ENCODE results near the gene COL27A1.

COL27A1 gene

GRCh38 chr9:114272739-114273431, 117.5 kb downstream of the COL27A1 start:
- no peak for DNase-seq (ENCODE audit: low spot score)

- DNase-seq (ENCODE audit: low spot score), result no peak
Measured at GRCh38 chr9:114273461-114273881, 118.1 kb downstream of the COL27A1 start.

- no peak for DNase-seq (ENCODE audit: low spot score)
Measured at GRCh38 chr9:114274217-114274616, 118.9 kb downstream of the COL27A1 start.

- DNase-seq (ENCODE audit: low spot score), result no peak
Measured at GRCh38 chr9:114275246-114276004, 120.1 kb downstream of the COL27A1 start.

- DNase-seq (ENCODE audit: low spot score), result no peak
Measured at GRCh38 chr9:114276908-114277821, 121.8 kb downstream of the COL27A1 start.

GRCh38 chr9:114278356-114278755, 123.0 kb downstream of the COL27A1 start:
- no peak for DNase-seq (ENCODE audit: low spot score)

GRCh38 chr9:114278881-114279570, 123.7 kb downstream of the COL27A1 start:
- no peak for DNase-seq (ENCODE audit: low spot score)

- no peak for DNase-seq (ENCODE audit: low spot score)
Measured at GRCh38 chr9:114279693-114280092, 124.4 kb downstream of the COL27A1 start.

- DNase-seq (ENCODE audit: low spot score), result no peak
Measured at GRCh38 chr9:114280636-114281472, 125.5 kb downstream of the COL27A1 start.

- no peak for DNase-seq (ENCODE audit: low spot score)
Measured at GRCh38 chr9:114281473-114282103, 126.3 kb downstream of the COL27A1 start.

GRCh38 chr9:114282104-114282485, 126.8 kb downstream of the COL27A1 start:
- DNase-seq (ENCODE audit: low spot score), result no peak

- no peak for DNase-seq (ENCODE audit: low spot score)
Measured at GRCh38 chr9:114282507-114282906, 127.2 kb downstream of the COL27A1 start.

GRCh38 chr9:114282926-114283325, 127.6 kb downstream of the COL27A1 start:
- DNase-seq (ENCODE audit: low spot score), result no peak

- DNase-seq (ENCODE audit: low spot score), result no peak
Measured at GRCh38 chr9:114283551-114284111, 128.3 kb downstream of the COL27A1 start.

- no peak for DNase-seq (ENCODE audit: low spot score)
Measured at GRCh38 chr9:114284316-114285060, 129.2 kb downstream of the COL27A1 start.

GRCh38 chr9:114285166-114285867, 130.0 kb downstream of the COL27A1 start:
- DNase-seq (ENCODE audit: low spot score), result no peak

- DNase-seq (ENCODE audit: low spot score), result no peak
Measured at GRCh38 chr9:114286146-114286679, 130.9 kb downstream of the COL27A1 start.

GRCh38 chr9:114287001-114287762, 131.8 kb downstream of the COL27A1 start:
- DNase-seq (ENCODE audit: low spot score), result no peak

All from HuH-7 (cell line).